GM12878 (cell line): ENCODE data around the gene VCAM1.

ENCODE experiments used
- EGR1 ChIP-seq, 2 experiments: IDR thresholded peaks; 1 replicate in 1 of 2; 2 replicates in 1 of 2; pipeline ENCODE4 v1.6.1; 2011 to 2012; ENCODE audit warnings: low read depth in 2 of 2, low read length in 2 of 2, borderline replicate concordance in 1 of 2, mild to moderate bottlenecking in 1 of 2, moderate library complexity in 1 of 2
- ESRRA ChIP-seq: IDR thresholded peaks from 2 replicates; pipeline ENCODE4 v1.6.1; 2012; ENCODE audit warnings: mild to moderate bottlenecking, low read length, improper control_type of control experiment
- POLR2A ChIP-seq: IDR thresholded peaks from 2 replicates; pipeline ENCODE4 v1.6.1; 2011; ENCODE audit warnings: low read depth, mild to moderate bottlenecking, low read length
- RFX5 ChIP-seq: IDR thresholded peaks from 2 replicates; pipeline ENCODE4 v1.6.1; 2011; ENCODE audit warnings: low read depth, low read length, improper control_type of control experiment
- SMC3 ChIP-seq: IDR thresholded peaks from 2 replicates; pipeline ENCODE4 v1.6.1; 2011; ENCODE audit warnings: low read length, improper control_type of control experiment, borderline replicate concordance
- SUPT20H ChIP-seq: IDR thresholded peaks from 2 replicates; pipeline ENCODE4 v1.6.1; 2011; ENCODE audit warnings: low read depth, mild to moderate bottlenecking, low read length, moderate library complexity, borderline replicate concordance; ENCODE audit not compliant: control insufficient read depth
- TCF12 ChIP-seq: IDR thresholded peaks from 2 replicates; pipeline ENCODE4 v1.6.1; 2011; ENCODE audit warnings: low read depth, mild to moderate bottlenecking, low read length
- YY1 ChIP-seq: IDR thresholded peaks from 2 replicates; pipeline ENCODE4 v1.6.1; 2011; ENCODE audit warnings: low read depth, mild to moderate bottlenecking, low read length
- TF ChIP-seq, protein P1 (sequence below), 3 experiments: IDR thresholded peaks in 2 of 3; conservative IDR thresholded peaks in 1 of 3; 2 replicates each; pipeline ENCODE4 v1.5.1; 2011; ENCODE audit warnings: low read depth in 3 of 3, low read length in 3 of 3, mild to moderate bottlenecking in 3 of 3, control low read depth in 2 of 3, moderate library complexity in 2 of 3, inconsistent platforms in 1 of 3, mixed read lengths in 1 of 3; ENCODE audit not compliant: control insufficient read depth in 2 of 3, insufficient read depth in 1 of 3; ENCODE audit errors: extremely low read depth in 1 of 3
- TF ChIP-seq, protein P2 (sequence below): IDR thresholded peaks from 2 replicates; pipeline ENCODE4 v1.6.1; 2012; ENCODE audit warnings: low read depth, low read length, improper control_type of control experiment

DNA sequence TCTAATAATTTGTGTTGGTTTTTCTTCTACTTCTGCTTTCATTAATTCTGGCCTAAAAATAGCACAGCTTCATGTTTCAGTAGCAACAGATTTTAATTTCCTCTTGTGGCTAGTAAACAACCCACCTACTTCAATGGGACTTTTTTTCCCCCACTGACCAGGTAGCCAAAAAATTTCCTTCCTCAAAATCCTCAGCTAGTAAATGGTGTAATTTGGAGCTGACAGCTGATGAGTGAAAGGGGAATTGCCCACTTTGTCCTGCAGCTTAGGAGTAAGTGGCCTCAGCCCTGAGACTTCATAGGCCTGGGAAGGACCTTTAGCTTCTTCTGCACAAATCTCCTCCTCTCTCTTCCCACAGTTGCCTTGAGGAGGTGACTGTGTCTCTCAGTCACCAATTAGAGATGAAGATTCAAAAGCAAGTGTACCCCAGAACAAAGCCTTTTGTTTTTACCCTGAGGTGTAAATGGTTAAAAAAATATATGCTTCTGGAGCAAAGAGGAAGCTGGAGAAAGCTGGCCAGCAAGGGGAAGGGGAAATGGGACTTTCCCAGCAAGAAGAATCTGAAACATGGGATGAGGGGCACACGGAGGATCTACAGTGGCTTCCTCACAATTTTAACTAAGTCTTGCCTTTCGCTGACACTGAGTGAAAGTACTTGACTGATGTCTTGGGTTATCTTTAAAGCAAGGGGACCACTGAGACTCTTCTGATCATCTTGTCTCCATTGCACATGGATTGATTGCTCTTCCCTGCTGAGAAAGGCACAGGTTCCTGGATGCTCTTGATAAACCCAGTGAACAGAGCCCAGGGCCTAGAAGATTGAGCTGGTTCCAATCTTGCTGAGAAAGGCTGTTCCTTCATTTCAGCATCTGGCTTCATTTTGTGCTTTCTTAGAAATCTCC is 35.8 kb upstream of the VCAM1 start:
- no peak for TF ChIP-seq TCF12
- no peak for TF ChIP-seq RFX5
- TF ChIP-seq, protein P1, sequence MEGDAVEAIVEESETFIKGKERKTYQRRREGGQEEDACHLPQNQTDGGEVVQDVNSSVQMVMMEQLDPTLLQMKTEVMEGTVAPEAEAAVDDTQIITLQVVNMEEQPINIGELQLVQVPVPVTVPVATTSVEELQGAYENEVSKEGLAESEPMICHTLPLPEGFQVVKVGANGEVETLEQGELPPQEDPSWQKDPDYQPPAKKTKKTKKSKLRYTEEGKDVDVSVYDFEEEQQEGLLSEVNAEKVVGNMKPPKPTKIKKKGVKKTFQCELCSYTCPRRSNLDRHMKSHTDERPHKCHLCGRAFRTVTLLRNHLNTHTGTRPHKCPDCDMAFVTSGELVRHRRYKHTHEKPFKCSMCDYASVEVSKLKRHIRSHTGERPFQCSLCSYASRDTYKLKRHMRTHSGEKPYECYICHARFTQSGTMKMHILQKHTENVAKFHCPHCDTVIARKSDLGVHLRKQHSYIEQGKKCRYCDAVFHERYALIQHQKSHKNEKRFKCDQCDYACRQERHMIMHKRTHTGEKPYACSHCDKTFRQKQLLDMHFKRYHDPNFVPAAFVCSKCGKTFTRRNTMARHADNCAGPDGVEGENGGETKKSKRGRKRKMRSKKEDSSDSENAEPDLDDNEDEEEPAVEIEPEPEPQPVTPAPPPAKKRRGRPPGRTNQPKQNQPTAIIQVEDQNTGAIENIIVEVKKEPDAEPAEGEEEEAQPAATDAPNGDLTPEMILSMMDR (IDR thresholded peaks at IDR 0.05 in 2 of 3, conservative IDR thresholded peaks at IDR 0.05 in 1 of 3; ENCODE audit: control insufficient read depth in 2 of 3, extremely low read depth in 1 of 3, insufficient read depth in 1 of 3, low read depth in 3 of 3, low read length in 3 of 3), result no peak
- TF ChIP-seq, protein P2, sequence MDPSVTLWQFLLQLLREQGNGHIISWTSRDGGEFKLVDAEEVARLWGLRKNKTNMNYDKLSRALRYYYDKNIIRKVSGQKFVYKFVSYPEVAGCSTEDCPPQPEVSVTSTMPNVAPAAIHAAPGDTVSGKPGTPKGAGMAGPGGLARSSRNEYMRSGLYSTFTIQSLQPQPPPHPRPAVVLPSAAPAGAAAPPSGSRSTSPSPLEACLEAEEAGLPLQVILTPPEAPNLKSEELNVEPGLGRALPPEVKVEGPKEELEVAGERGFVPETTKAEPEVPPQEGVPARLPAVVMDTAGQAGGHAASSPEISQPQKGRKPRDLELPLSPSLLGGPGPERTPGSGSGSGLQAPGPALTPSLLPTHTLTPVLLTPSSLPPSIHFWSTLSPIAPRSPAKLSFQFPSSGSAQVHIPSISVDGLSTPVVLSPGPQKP, result no peak
- no peak for TF ChIP-seq ESRRA
- no peak for TF ChIP-seq SUPT20H
- TF ChIP-seq EGR1 (IDR thresholded peaks at IDR 0.05; ENCODE audit: borderline replicate concordance in 1 of 2, low read depth in 2 of 2, low read length in 2 of 2), result no peak
- TF ChIP-seq POLR2A, result no peak
- TF ChIP-seq YY1, result no peak
- TF ChIP-seq SMC3, result no peak
